ENCODE data around the gene CDK18. TPM values are rescaled to one million over a fixed set of nuclear protein-coding genes. Genes with fewer than 3 reads are reported as not detected.

The CDK18 gene
- total RNA-seq, 1 donor from 2014 or later = 179 TPM

GRCh38 chr1:205494115-205494514 lies 10.4 kb upstream of the CDK18 start:
- Histone ChIP-seq H3K9me3 (replicated peaks) (no peaks in the 10 kb centered on the region), H3K27me3 (ENCODE audit: low read depth) (no peaks in the 10 kb centered on the region), H3K27ac (replicated peaks) (peak overlapping the region; percentile 87), H3K4me3 (no peak overlapping the region), H3K4me1 (peaks cover 57% of the 10 kb centered on the region), H3K36me3 (no peaks in the 10 kb centered on the region)
- TF ChIP-seq CTCF (IDR thresholded peaks at IDR 0.05; ENCODE audit: borderline replicate concordance) = peak; percentile 39
- DNase-seq = no peak
- intact Hi-C loops (cut with micrococcal nuclease) = no loop called here

GRCh38 chr1:205495237-205495823 lies 9.1 kb upstream of the CDK18 start:
- H3K27me3 ChIP-seq (ENCODE audit: low read depth) = no peaks in the 10 kb centered on the region
- H3K4me1 ChIP-seq = peaks cover 61% of the 10 kb centered on the region
- no peak overlapping the region for H3K4me3 ChIP-seq
- H3K27ac ChIP-seq (replicated peaks) = peak overlapping the region; percentile 87
- intact Hi-C loops (cut with micrococcal nuclease) = no loop called here
- no peaks in the 10 kb centered on the region for H3K36me3 ChIP-seq
- no peaks in the 10 kb centered on the region for H3K9me3 ChIP-seq (replicated peaks)
- TF ChIP-seq CTCF (IDR thresholded peaks at IDR 0.05; ENCODE audit: borderline replicate concordance) = no peak
- DNase-seq = peak; percentile 69

- no peak for TF ChIP-seq CTCF (IDR thresholded peaks at IDR 0.05; ENCODE audit: borderline replicate concordance)
- no peaks in the 10 kb centered on the region for H3K9me3 ChIP-seq (replicated peaks)
- no peak for DNase-seq
- no peaks in the 10 kb centered on the region for H3K36me3 ChIP-seq
- H3K27me3 ChIP-seq (ENCODE audit: low read depth) = no peaks in the 10 kb centered on the region
- H3K4me1 ChIP-seq = peaks cover 68% of the 10 kb centered on the region
- no peak overlapping the region for H3K4me3 ChIP-seq
- H3K27ac ChIP-seq (replicated peaks) = no peak overlapping the region
- intact Hi-C loops (cut with micrococcal nuclease) = no loop called here
Observed at GRCh38 chr1:205496661-205497060, 7.8 kb upstream of the CDK18 start.

GRCh38 chr1:205497351-205497750 lies 7.1 kb upstream of the CDK18 start:
- Histone ChIP-seq H3K27me3 (ENCODE audit: low read depth) (no peaks in the 10 kb centered on the region), H3K4me1 (peaks cover 61% of the 10 kb centered on the region), H3K27ac (replicated peaks) (no peak overlapping the region), H3K9me3 (replicated peaks) (no peaks in the 10 kb centered on the region), H3K36me3 (no peaks in the 10 kb centered on the region), H3K4me3 (no peak overlapping the region)
- intact Hi-C loops (cut with micrococcal nuclease) = no loop called here
- no peak for DNase-seq
- no peak for TF ChIP-seq CTCF (IDR thresholded peaks at IDR 0.05; ENCODE audit: borderline replicate concordance)

GRCh38 chr1:205499789-205500188 lies 4.7 kb upstream of the CDK18 start:
- H3K4me3 ChIP-seq = no peak overlapping the region
- H3K36me3 ChIP-seq = no peaks in the 10 kb centered on the region
- DNase-seq = no peak
- no peak for TF ChIP-seq CTCF (IDR thresholded peaks at IDR 0.05; ENCODE audit: borderline replicate concordance)
- no peak overlapping the region for H3K27ac ChIP-seq (replicated peaks)
- peaks cover 51% of the 10 kb centered on the region for H3K4me1 ChIP-seq
- no peaks in the 10 kb centered on the region for H3K27me3 ChIP-seq (ENCODE audit: low read depth)
- intact Hi-C loops (cut with micrococcal nuclease) = no loop called here
- no peaks in the 10 kb centered on the region for H3K9me3 ChIP-seq (replicated peaks)
